H1 (cell line): ENCODE data around the gene MRPS6. TPM values are rescaled to one million over a fixed set of nuclear protein-coding genes. Genes with fewer than 3 reads are reported as not detected.

Experiments
- SP1 ChIP-seq: IDR thresholded peaks from 2 replicates; pipeline ENCODE4 v1.6.1; 2011; ENCODE audit warnings: low read depth, low read length
- SUZ12 ChIP-seq: fragments of 200-600 bp; sonication (generic); IDR thresholded peaks from 2 replicates; pipeline ENCODE4 v1.6.1; 2012; ENCODE audit warnings: mild to moderate bottlenecking, inconsistent platforms, low read length, moderate library complexity, mixed read lengths
- polyA plus RNA-seq, 7 experiments: library from polyadenylated mRNA; depleted of rRNA in 3 of 7; stranded (reverse) in 5 of 7; unstranded in 2 of 7; fragments of >200 nt in 5 of 7; fragments of 200-250 nt in 2 of 7; gene quantifications; 1 replicate in 5 of 7; 2 replicates in 1 of 7; 4 replicates in 1 of 7; pipeline versions ENCODE4 v1.2.1 to v1.2.3, GENCODE V29; 2011 to 2013; ENCODE audit warnings: missing spikeins in 2 of 7, mixed read lengths in 2 of 7
- total RNA-seq: library from RNA; stranded (reverse); fragmentation: NEBNext Ultra II Directional; extraction: Animal tissue kit (Norgen Biotek cat#: 25700); gene quantifications from 2 replicates; pipeline ENCODE4 v1.2.1, GENCODE V29; 2021

MRPS6 gene
- total and polyA plus RNA-seq, 2 of the 8 experiments (the other 6 are each of a cell fraction or from before 2014, with no cell fraction given): 62.7 to 156 TPM

DNA sequence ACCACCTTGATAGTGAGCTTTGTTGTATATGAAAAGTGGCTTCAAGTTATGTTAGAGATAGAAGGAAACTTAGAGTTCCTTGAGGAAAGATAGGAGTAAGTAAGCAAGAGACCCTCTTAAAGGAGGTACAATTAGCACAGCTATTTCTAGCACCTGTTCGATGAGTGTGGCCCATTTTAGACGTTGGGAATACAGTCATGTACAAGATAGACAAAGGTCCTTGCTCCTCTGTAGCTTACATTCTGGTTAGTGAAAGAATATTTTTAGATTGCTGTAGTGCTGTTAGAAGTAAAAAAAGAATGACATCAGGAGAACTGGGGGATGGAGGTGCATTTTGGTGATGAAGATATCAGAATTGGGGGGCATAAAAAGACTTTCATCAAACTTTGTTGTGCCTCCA, 47.5 kb downstream of the MRPS6 start (continued):
- TF ChIP-seq SP1 (no peak), SUZ12 (no peak)
